GM12878 (cell line): ENCODE results near the gene TATDN3. TPM values are rescaled to one million over a fixed set of nuclear protein-coding genes. Genes with fewer than 3 reads are reported as not detected.

ENCODE experiments used
- ATF2 ChIP-seq: IDR thresholded peaks from 2 replicates; pipeline ENCODE4 v1.6.1; 2012; ENCODE audit warnings: low read length, inconsistent platforms
- BCLAF1 ChIP-seq: fragments of 450-650 bp; IDR thresholded peaks from 2 replicates; pipeline ENCODE4 v1.6.1; 2017; ENCODE audit warnings: antibody characterized with exemption, mild to moderate bottlenecking, moderate library complexity
- CHD2 ChIP-seq: IDR thresholded peaks from 2 replicates; pipeline ENCODE4 v1.6.1; 2011; ENCODE audit warnings: low read depth, low read length, improper control_type of control experiment, borderline replicate concordance
- E4F1 ChIP-seq: fragments of 450-650 bp; IDR thresholded peaks from 2 replicates; pipeline ENCODE4 v1.6.1; 2018; ENCODE audit warnings: borderline replicate concordance, mild to moderate bottlenecking; ENCODE audit not compliant: partially characterized antibody
- FOXK2 ChIP-seq: fragments of 450-650 bp; IDR thresholded peaks from 2 replicates; pipeline ENCODE4 v1.6.1; 2017; ENCODE audit warnings: mild to moderate bottlenecking, moderate library complexity
- HDAC6 ChIP-seq: fragments of 200-600 bp; sonication (generic); IDR thresholded peaks from one replicate; pipeline ENCODE4 v1.8.0; 2017; ENCODE audit warnings: antibody characterized with exemption; ENCODE audit not compliant: unreplicated experiment
- HSF1 ChIP-seq: fragments of 150-350 bp; IDR thresholded peaks from 2 replicates; pipeline ENCODE4 v1.6.1; 2014; ENCODE audit warnings: mild to moderate bottlenecking, low read depth, low read length
- MLLT1 ChIP-seq: fragments of 450-650 bp; IDR thresholded peaks from 2 replicates; pipeline ENCODE4 v1.6.1; 2016; ENCODE audit warnings: mild to moderate bottlenecking
- PAX8 ChIP-seq: fragments of 450-650 bp; IDR thresholded peaks from 2 replicates; pipeline ENCODE4 v1.6.1; 2017; ENCODE audit warnings: mild to moderate bottlenecking, moderate library complexity
- RBBP5 ChIP-seq: fragments of 200-600 bp; sonication (generic); conservative IDR thresholded peaks from 2 replicates; pipeline ENCODE4 v1.6.1; 2016
- RCOR1 ChIP-seq: conservative IDR thresholded peaks from 2 replicates; pipeline ENCODE4 v1.6.1; 2012; ENCODE audit warnings: low read depth, low read length, improper control_type of control experiment
- REST ChIP-seq: IDR thresholded peaks from 2 replicates; pipeline ENCODE4 v1.6.1; 2012; ENCODE audit warnings: mild to moderate bottlenecking, low read depth, low read length
- SIX5 ChIP-seq: IDR thresholded peaks from 2 replicates; pipeline ENCODE4 v1.6.1; 2011; ENCODE audit warnings: mild to moderate bottlenecking, low read depth, low read length, moderate library complexity; ENCODE audit not compliant: severe bottlenecking
- SMAD5 ChIP-seq: IDR thresholded peaks from 2 replicates; pipeline ENCODE4 v1.6.1; 2016; ENCODE audit warnings: antibody characterized with exemption, low read depth
- SP1 ChIP-seq: IDR thresholded peaks from one replicate; pipeline ENCODE4 v1.6.1; 2011; ENCODE audit warnings: low read depth, low read length
- polyA plus RNA-seq, 11 experiments: library from polyadenylated mRNA; depleted of rRNA in 4 of 11; unstranded in 6 of 11; stranded (reverse) in 5 of 11; fragments of >200 nt; fragmentation: Nextera tagmentation in 4 of 11; fragmentation: Illumina TruSeq in 1 of 11; extraction: Ambion mirVana in 4 of 11; extraction: Trizol in 1 of 11; gene quantifications; 1 replicate in 1 of 11; 2 replicates in 10 of 11; pipeline versions ENCODE4 v1.2.1 to v1.2.3, GENCODE V29; 2011 to 2016; ENCODE audit warnings: inconsistent platforms in 2 of 11, missing spikeins in 2 of 11, low read depth in 1 of 11
- total RNA-seq, 4 experiments: library from RNA; depleted of rRNA in 3 of 4; stranded (reverse); fragments of >200 nt in 3 of 4; fragmentation: Illumina TruSeq in 1 of 4; extraction: Trizol in 1 of 4; gene quantifications; 2 replicates each; pipeline versions ENCODE4 v1.2.1 to v1.2.3, GENCODE V29; 2013 to 2021

The TATDN3 gene
- total and polyA plus RNA-seq, 10 of the 15 experiments (the other 5 are each of a cell fraction or from before 2014, with no cell fraction given) = 15.5 to 40.0 (median 22.7) TPM

- TF ChIP-seq RBBP5 = no peak
- no peak for TF ChIP-seq RCOR1
- no peak for TF ChIP-seq BCLAF1
- TF ChIP-seq HSF1 = no peak
- TF ChIP-seq SP1 = no peak
- no peak for TF ChIP-seq PAX8
- no peak; the same call in 1 of the 2 replicates for TF ChIP-seq MLLT1
- no peak for TF ChIP-seq HDAC6
- no peak for TF ChIP-seq CHD2
- peak; percentile 33; the same call in 1 of the 2 replicates for TF ChIP-seq ATF2
- TF ChIP-seq REST = no peak
- no peak for TF ChIP-seq SIX5
- no peak for TF ChIP-seq FOXK2
- no peak for TF ChIP-seq SMAD5
- no peak for TF ChIP-seq E4F1
Measured at GRCh38 chr1:212749821-212750535, 41.7 kb upstream of the TATDN3 start (continued).
